ENCODE measurements around the gene CYB5D1.

Gene CYB5D1

DNA sequence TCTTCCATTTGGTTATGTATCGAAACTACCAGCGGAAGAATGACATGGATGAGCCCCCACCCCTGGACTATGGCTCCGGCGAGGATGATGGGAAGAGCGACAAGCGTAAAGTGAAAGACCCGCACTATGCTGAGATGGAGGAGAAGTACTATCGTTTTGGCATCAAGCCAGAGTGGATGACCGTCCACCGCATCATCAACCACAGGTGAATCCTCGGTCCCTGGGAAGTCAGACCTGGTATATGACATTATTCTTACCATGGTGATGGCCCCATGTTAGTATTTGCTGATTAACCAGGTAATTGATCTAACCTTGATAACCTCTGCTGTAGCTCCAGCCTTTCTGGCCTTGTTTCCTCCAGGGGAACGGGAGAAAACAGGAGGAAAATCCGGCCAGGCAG is 39.3 kb downstream of the CYB5D1 start:
- Histone ChIP-seq H3K9me3 (ENCODE audit: insufficient read depth, low read length) (no peaks in the 10 kb centered on the region), H3K27me3 (ENCODE audit: low read length) (no peaks in the 10 kb centered on the region), H3K36me3 (ENCODE audit: low read length) (peaks cover 16% of the 10 kb centered on the region; the same call in 1 of the 2 replicates), H4K20me1 (ENCODE audit: low read depth, low read length) (no peaks in the 10 kb centered on the region), H3K79me2 (ENCODE audit: insufficient read depth, low read length) (no peaks in the 10 kb centered on the region), H3K4me2 (ENCODE audit: low read depth, low read length, poor library complexity, severe bottlenecking) (no peak overlapping the region), H2AFZ (ENCODE audit: low read depth, low read length, severe bottlenecking) (no peak overlapping the region), H3K9ac (ENCODE audit: low read length) (no peak overlapping the region), H3K27ac (ENCODE audit: low read depth, low read length) (no peak overlapping the region), H3F3A (ENCODE audit: insufficient read depth) (no peaks in the 10 kb centered on the region), H3K4me3 (ENCODE audit: insufficient read depth, low read length, poor library complexity, severe bottlenecking) (no peak overlapping the region), H3K9me2 (replicated peaks; ENCODE audit: insufficient read depth, low read length) (no peaks in the 10 kb centered on the region)
- TF ChIP-seq, protein P1, sequence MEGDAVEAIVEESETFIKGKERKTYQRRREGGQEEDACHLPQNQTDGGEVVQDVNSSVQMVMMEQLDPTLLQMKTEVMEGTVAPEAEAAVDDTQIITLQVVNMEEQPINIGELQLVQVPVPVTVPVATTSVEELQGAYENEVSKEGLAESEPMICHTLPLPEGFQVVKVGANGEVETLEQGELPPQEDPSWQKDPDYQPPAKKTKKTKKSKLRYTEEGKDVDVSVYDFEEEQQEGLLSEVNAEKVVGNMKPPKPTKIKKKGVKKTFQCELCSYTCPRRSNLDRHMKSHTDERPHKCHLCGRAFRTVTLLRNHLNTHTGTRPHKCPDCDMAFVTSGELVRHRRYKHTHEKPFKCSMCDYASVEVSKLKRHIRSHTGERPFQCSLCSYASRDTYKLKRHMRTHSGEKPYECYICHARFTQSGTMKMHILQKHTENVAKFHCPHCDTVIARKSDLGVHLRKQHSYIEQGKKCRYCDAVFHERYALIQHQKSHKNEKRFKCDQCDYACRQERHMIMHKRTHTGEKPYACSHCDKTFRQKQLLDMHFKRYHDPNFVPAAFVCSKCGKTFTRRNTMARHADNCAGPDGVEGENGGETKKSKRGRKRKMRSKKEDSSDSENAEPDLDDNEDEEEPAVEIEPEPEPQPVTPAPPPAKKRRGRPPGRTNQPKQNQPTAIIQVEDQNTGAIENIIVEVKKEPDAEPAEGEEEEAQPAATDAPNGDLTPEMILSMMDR (IDR thresholded peaks at IDR 0.05; ENCODE audit: insufficient read depth, low read length, poor library complexity, severe bottlenecking): no peak
- TF ChIP-seq EZH2phosphoT487 (conservative IDR thresholded peaks at IDR 0.05; ENCODE audit: low read length): no peak

DNA sequence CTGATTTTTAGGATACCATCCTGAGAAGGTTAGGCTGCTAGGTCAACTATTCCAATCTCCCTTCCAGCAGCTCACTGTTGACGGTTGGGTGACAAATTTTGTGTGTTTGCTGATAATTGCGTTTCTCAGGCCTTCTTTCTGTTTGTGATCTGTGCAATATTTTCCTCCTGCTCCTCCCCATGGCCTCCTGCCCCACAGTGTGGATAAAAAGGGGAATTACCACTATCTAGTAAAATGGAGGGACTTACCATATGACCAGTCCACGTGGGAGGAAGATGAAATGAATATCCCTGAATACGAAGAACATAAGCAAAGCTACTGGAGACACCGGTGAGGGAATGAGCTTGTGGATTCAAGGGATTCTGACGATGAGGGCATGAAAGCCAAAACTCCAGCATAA is 40.0 kb downstream of the CYB5D1 start:
- H3K9me3 ChIP-seq (ENCODE audit: insufficient read depth, low read length): no peaks in the 10 kb centered on the region
- no peak overlapping the region for H2AFZ ChIP-seq (ENCODE audit: low read depth, low read length, severe bottlenecking)
- no peaks in the 10 kb centered on the region for H3K27me3 ChIP-seq (ENCODE audit: low read length)
- no peaks in the 10 kb centered on the region for H4K20me1 ChIP-seq (ENCODE audit: low read depth, low read length)
- no peak overlapping the region for H3K9ac ChIP-seq (ENCODE audit: low read length)
- no peak for TF ChIP-seq EZH2phosphoT487 (conservative IDR thresholded peaks at IDR 0.05; ENCODE audit: low read length)
- TF ChIP-seq, protein P1 (IDR thresholded peaks at IDR 0.05; ENCODE audit: insufficient read depth, low read length, poor library complexity, severe bottlenecking): no peak
- no peak overlapping the region for H3K27ac ChIP-seq (ENCODE audit: low read depth, low read length)
- H3K36me3 ChIP-seq (ENCODE audit: low read length): peaks cover 16% of the 10 kb centered on the region; the same call in 1 of the 2 replicates
- no peaks in the 10 kb centered on the region for H3K9me2 ChIP-seq (replicated peaks; ENCODE audit: insufficient read depth, low read length)
- no peak overlapping the region for H3K4me3 ChIP-seq (ENCODE audit: insufficient read depth, low read length, poor library complexity, severe bottlenecking)
- no peaks in the 10 kb centered on the region for H3F3A ChIP-seq (ENCODE audit: insufficient read depth)
- no peak overlapping the region for H3K4me2 ChIP-seq (ENCODE audit: low read depth, low read length, poor library complexity, severe bottlenecking)
- no peaks in the 10 kb centered on the region for H3K79me2 ChIP-seq (ENCODE audit: insufficient read depth, low read length)

DNA sequence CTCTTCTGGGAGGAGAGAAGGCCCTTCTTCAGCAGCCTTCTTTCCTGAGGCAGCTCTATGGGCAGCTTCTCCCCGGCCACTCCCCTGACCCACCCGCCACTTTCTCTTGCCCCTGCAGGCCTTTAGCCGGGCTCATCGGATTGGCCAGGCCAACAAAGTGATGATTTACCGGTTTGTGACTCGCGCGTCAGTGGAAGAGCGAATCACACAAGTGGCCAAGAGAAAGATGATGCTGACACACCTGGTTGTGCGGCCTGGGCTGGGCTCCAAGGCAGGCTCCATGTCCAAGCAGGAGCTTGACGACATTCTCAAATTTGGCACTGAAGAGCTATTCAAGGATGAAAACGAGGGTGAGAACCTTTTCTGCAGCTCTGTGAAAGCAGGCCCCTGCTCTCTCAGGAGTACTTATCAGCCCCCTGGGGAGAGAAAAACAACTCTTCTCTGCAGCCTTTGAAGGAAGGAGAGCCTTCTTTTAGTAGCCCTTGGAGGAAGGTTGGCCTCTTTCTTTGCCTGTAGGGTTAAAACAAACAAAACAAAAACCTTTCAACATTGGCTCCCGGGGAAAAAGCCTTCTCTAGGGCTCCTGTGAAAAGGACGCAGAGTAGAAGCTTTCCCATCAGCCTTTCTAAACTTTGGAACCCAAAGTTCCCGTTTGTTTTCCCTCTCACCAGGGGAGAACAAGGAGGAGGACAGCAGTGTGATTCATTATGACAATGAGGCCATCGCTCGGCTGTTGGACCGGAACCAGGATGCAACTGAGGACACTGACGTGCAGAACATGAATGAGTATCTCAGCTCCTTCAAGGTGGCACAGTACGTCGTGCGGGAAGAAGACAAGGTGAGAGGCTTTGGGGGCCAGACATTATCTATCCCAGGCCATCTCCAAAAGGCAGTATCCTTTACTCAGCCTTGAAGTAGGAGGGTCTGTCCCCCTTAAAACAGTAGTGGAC is 45.6 kb downstream of the CYB5D1 start:
- Histone ChIP-seq H3K4me2 (ENCODE audit: low read depth, low read length, poor library complexity, severe bottlenecking) (no peak overlapping the region), H3K9ac (ENCODE audit: low read length) (no peak overlapping the region), H3K79me2 (ENCODE audit: insufficient read depth, low read length) (no peaks in the 10 kb centered on the region), H3K9me2 (replicated peaks; ENCODE audit: insufficient read depth, low read length) (no peaks in the 10 kb centered on the region), H3K27me3 (ENCODE audit: low read length) (no peaks in the 10 kb centered on the region), H3K27ac (ENCODE audit: low read depth, low read length) (no peak overlapping the region), H3K9me3 (ENCODE audit: insufficient read depth, low read length) (no peaks in the 10 kb centered on the region), H4K20me1 (ENCODE audit: low read depth, low read length) (no peaks in the 10 kb centered on the region), H3K36me3 (ENCODE audit: low read length) (peaks cover 12% of the 10 kb centered on the region), H3K4me3 (ENCODE audit: insufficient read depth, low read length, poor library complexity, severe bottlenecking) (no peak overlapping the region), H3F3A (ENCODE audit: insufficient read depth) (no peaks in the 10 kb centered on the region), H2AFZ (ENCODE audit: low read depth, low read length, severe bottlenecking) (no peak overlapping the region)
- TF ChIP-seq, protein P1 (IDR thresholded peaks at IDR 0.05; ENCODE audit: insufficient read depth, low read length, poor library complexity, severe bottlenecking): no peak
- no peak for TF ChIP-seq EZH2phosphoT487 (conservative IDR thresholded peaks at IDR 0.05; ENCODE audit: low read length)
